A549 (cell line): ENCODE measurements around the gene GRIP2. TPM values are rescaled to one million over a fixed set of nuclear protein-coding genes. Genes with fewer than 3 reads are reported as not detected.

ENCODE experiments used
- ATAC-seq, 2 experiments: fragments of 200-7000 bp in 1 of 2; fragments of >200 bp in 1 of 2; cut with Nextera tagmentation in 1 of 2; cut with Tn5 transposase in 1 of 2; 3 replicates each; pipeline versions ENCODE4 v1.8.0 to v1.9.1; 2018 to 2020; ENCODE audit warnings: mild to moderate bottlenecking in 1 of 2, moderate library complexity in 1 of 2
- CTCF ChIA-PET: fragments of 300-600 bp; sonication (Branson Sonifier 250); formaldehyde crosslinking; extraction: SDS; loops from one replicate; lab custom pipeline; 2021; ENCODE audit warnings: antibody characterized with exemption, inconsistent platforms; lab: Yijun Ruan, JAX
- POLR2A ChIA-PET: fragments of 350-600 bp; formaldehyde crosslinking; extraction: SDS; loops from one replicate; lab custom pipeline; 2021; ENCODE audit warnings: antibody characterized with exemption, inconsistent platforms; lab: Yijun Ruan, JAX
- DNase-seq, 2 experiments: peaks; one replicate each; pipeline versions ENCODE4 v3.0.0 to v3.0.0-alpha.2; 2011 to 2016; ENCODE audit warnings: low read depth in 1 of 2, low spot score in 1 of 2
- FAIRE-seq: peaks from 2 replicates; lab custom pipeline; 2011; peaks lifted over from hg19 to GRCh38; lab: Jason Lieb, UNC
- H3K27ac ChIP-seq, 2 experiments: fragments of >200 bp; sonication (Bioruptor Twin); formaldehyde crosslinking; 3 replicates each; pipeline ENCODE4 v1.5.1; 2016 to 2017
- H3K4me1 ChIP-seq: fragments of >200 bp; sonication (Bioruptor Twin); formaldehyde crosslinking; 3 replicates; pipeline ENCODE4 v1.6.1; 2016
- H3K4me2 ChIP-seq: fragments of >200 bp; sonication (Bioruptor Twin); formaldehyde crosslinking; 3 replicates; pipeline ENCODE4 v1.6.1; 2016
- H3K4me3 ChIP-seq: fragments of >200 bp; sonication (Bioruptor Twin); formaldehyde crosslinking; 3 replicates; pipeline ENCODE4 v1.5.1; 2016
- H3K9me3 ChIP-seq: fragments of >200 bp; sonication (Bioruptor Twin); formaldehyde crosslinking; 3 replicates; pipeline ENCODE4 v1.6.1; 2016
- CTCF ChIP-seq: fragments of >200 bp; sonication (Bioruptor Twin); formaldehyde crosslinking; IDR thresholded peaks from 3 replicates; pipeline ENCODE4 v1.5.1; 2016
- E2F6 ChIP-seq: IDR thresholded peaks from 2 replicates; pipeline ENCODE4 v1.6.1; 2012; ENCODE audit warnings: low read depth, borderline replicate concordance
- ELK1 ChIP-seq: fragments of 150-350 bp; IDR thresholded peaks from 2 replicates; pipeline ENCODE4 v1.6.1; 2014; ENCODE audit warnings: low read depth, mild to moderate bottlenecking, low read length
- EP300 ChIP-seq, 2 experiments: fragments of >200 bp; sonication (Bioruptor Twin); formaldehyde crosslinking; IDR thresholded peaks; 2 replicates in 1 of 2; 3 replicates in 1 of 2; pipeline ENCODE4 v1.6.1; 2016 to 2017
- GATA3 ChIP-seq: IDR thresholded peaks from 2 replicates; pipeline ENCODE4 v1.6.1; 2012; ENCODE audit warnings: borderline replicate concordance
- HMGXB4 ChIP-seq: fragments of 250-450 bp; sonication (Bioruptor Pico); IDR thresholded peaks from 2 replicates; pipeline ENCODE4 v1.5.0; 2021; ENCODE audit warnings: mild to moderate bottlenecking, moderate library complexity, borderline replicate concordance
- NPAS2 ChIP-seq: fragments of 250-450 bp; sonication (Bioruptor Pico); IDR thresholded peaks from 2 replicates; pipeline ENCODE4 v1.8.0; 2022; ENCODE audit warnings: mild to moderate bottlenecking, moderate library complexity, borderline replicate concordance
- POLR2A ChIP-seq: IDR thresholded peaks from 2 replicates; pipeline ENCODE4 v1.6.1; 2012; ENCODE audit warnings: mild to moderate bottlenecking, low read length
- RAD21 ChIP-seq, 2 experiments: fragments of >200 bp in 1 of 2; sonication (Bioruptor Twin) in 1 of 2; formaldehyde crosslinking in 1 of 2; IDR thresholded peaks in 1 of 2; conservative IDR thresholded peaks in 1 of 2; 2 replicates in 1 of 2; 3 replicates in 1 of 2; pipeline ENCODE4 v1.6.1; 2012 to 2018; ENCODE audit warnings: inconsistent platforms in 1 of 2
- RARB ChIP-seq: fragments of 250-450 bp; sonication (Bioruptor Pico); IDR thresholded peaks from 2 replicates; pipeline ENCODE4 v1.8.0; 2021; ENCODE audit warnings: mild to moderate bottlenecking, moderate library complexity
- USF2 ChIP-seq: fragments of 450-650 bp; IDR thresholded peaks from 2 replicates; pipeline ENCODE4 v1.6.1; 2014; ENCODE audit warnings: antibody characterized with exemption
- ZFP36 ChIP-seq: fragments of 450-650 bp; IDR thresholded peaks from 2 replicates; pipeline ENCODE4 v1.6.1; 2014; ENCODE audit warnings: borderline replicate concordance; ENCODE audit not compliant: partially characterized antibody
- WGBS: methylation state at CpG from one replicate; pipeline ENCODE4 v1.1.6; 2017; ENCODE audit errors: missing lambda C conversion rate; 5-methylcytosine and 5-hydroxymethylcytosine counted together
- polyA plus RNA-seq, 4 experiments: library from polyadenylated mRNA; depleted of rRNA in 3 of 4; stranded (reverse); fragments of >200 nt; fragmentation: RNase III in 1 of 4; extraction: RNeasy Plus Mini Kit Qiagen cat#74134 plus additional on column Dnase treatment in 1 of 4; gene quantifications; 2 replicates in 3 of 4; 3 replicates in 1 of 4; pipeline ENCODE4 v1.2.3, GENCODE V29; 2011 to 2017

GRIP2 gene
- polyA plus RNA-seq, 2 of the 4 experiments (the other 2 are of a cell fraction) = 0.56 to 1.6 TPM

GRCh38 chr3:14581334-14582044 lies 41.3 kb upstream of the GRIP2 start:
- FAIRE-seq (no peak), ATAC-seq (peak; percentile 8 to 45; a peak in 2 of 6 replicates), DNase-seq (no peak)
- ChIA-PET POLR2A (no interaction called here), CTCF (interaction anchor here (1.7 to 2.1 kb wide), 2 partner anchors 12 to 33 kb away, joined by 5 to 6 read pairs; no protein-coding TSS in a partner anchor)
- no peak overlapping the region for H3K27ac ChIP-seq
- no peak overlapping the region for H3K4me3 ChIP-seq
- no peaks in the 10 kb centered on the region for H3K9me3 ChIP-seq
- TF ChIP-seq RARB (CRISPR knock-in tag) (no peak), USF2 (no peak), HMGXB4 (CRISPR knock-in tag) (no peak), POLR2A (no peak), E2F6 (no peak), NPAS2 (no peak), EP300 (IDR thresholded peaks at IDR 0.05) (no peak), ELK1 (no peak)
- 48% methylated on average over 5 of the region's 5 CpGs for WGBS
- 0 out of 3 replicates have a peak, but pooled peaks cover 3% of the 10 kb centered on the region for H3K4me1 ChIP-seq
- H3K4me2 ChIP-seq = no peak overlapping the region

- H3K9me3 ChIP-seq = no peaks in the 10 kb centered on the region
- ChIA-PET CTCF (interaction anchor here (0.6 to 1.2 kb wide), 6 partner anchors 11 to 1509 kb away, joined by 3 to 4 read pairs (median 3); no protein-coding TSS in a partner anchor), POLR2A (no interaction called here)
- WGBS = 50% methylated on average over 5 of the region's 5 CpGs
- ATAC-seq = peak in 1 of 2 experiments; percentile 59; a peak in 2 of 6 replicates
- TF ChIP-seq RAD21 (conservative IDR thresholded peaks at IDR 0.05 in 1 of 2, IDR thresholded peaks at IDR 0.05 in 1 of 2) (peak in 1 of 2 experiments; percentile 42; a peak in 2 of 5 replicates), CTCF (0 out of 3 replicates have a peak, but pooled peaks have one; percentile 10), ELK1 (no peak)
- no peak for DNase-seq
- no peak overlapping the region for H3K4me2 ChIP-seq
- no peak overlapping the region for H3K4me3 ChIP-seq
- no peak for FAIRE-seq
- no peak overlapping the region for H3K27ac ChIP-seq
- H3K4me1 ChIP-seq = no peaks in the 10 kb centered on the region
Observed at GRCh38 chr3:14577897-14578296, 37.8 kb upstream of the GRIP2 start.

GRCh38 chr3:14576163-14576562 lies 36.0 kb upstream of the GRIP2 start:
- no peaks in the 10 kb centered on the region for H3K4me1 ChIP-seq
- H3K4me2 ChIP-seq = no peak overlapping the region
- WGBS = 73% methylated on average over 9 of the region's 9 CpGs
- no peak for DNase-seq
- no peaks in the 10 kb centered on the region for H3K9me3 ChIP-seq
- FAIRE-seq = no peak
- ATAC-seq = no peak
- ChIA-PET CTCF (interaction anchor here (1.2 to 1.8 kb wide), 3 partner anchors 12 to 373 kb away, joined by 3 to 4 read pairs (median 4); no protein-coding TSS in a partner anchor), POLR2A (no interaction called here)
- TF ChIP-seq GATA3 (no peak), ZFP36 (peak; percentile 7)
- H3K4me3 ChIP-seq = no peak overlapping the region
- no peak overlapping the region for H3K27ac ChIP-seq
